ACC112 (cell line): ENCODE measurements around the gene FXYD2.

Experiments
- H2AFZ ChIP-seq: fragments of 200-600 bp; sonication (generic); one replicate; pipeline ENCODE4 v1.6.0; 2017; ENCODE audit warnings: antibody characterized with exemption, low read length; ENCODE audit not compliant: unreplicated experiment
- H3K27ac ChIP-seq: fragments of 200-600 bp; sonication (generic); 2 replicates; pipeline ENCODE4 v1.5.1; 2014; ENCODE audit warnings: low read depth, mild to moderate bottlenecking, antibody characterized with exemption, low read length, moderate library complexity
- H3K27me3 ChIP-seq: fragments of 200-600 bp; sonication (generic); 2 replicates; pipeline ENCODE4 v1.6.1; 2014; ENCODE audit warnings: mild to moderate bottlenecking, antibody characterized with exemption, low read length, moderate library complexity, mixed read lengths; ENCODE audit not compliant: insufficient read depth
- H3K36me3 ChIP-seq: fragments of 200-600 bp; sonication (generic); 2 replicates; pipeline ENCODE4 v1.6.1; 2016; ENCODE audit warnings: mild to moderate bottlenecking, antibody characterized with exemption, low read length, moderate library complexity, mixed read lengths; ENCODE audit not compliant: insufficient read depth
- H3K4me1 ChIP-seq: fragments of 200-600 bp; sonication (generic); one replicate; pipeline ENCODE4 v1.6.1; 2016; ENCODE audit warnings: low read length, mixed read lengths; ENCODE audit not compliant: insufficient read depth, unreplicated experiment, control insufficient read depth
- H3K4me3 ChIP-seq: fragments of 200-600 bp; sonication (generic); 2 replicates; pipeline ENCODE4 v1.5.1; 2014; ENCODE audit warnings: mild to moderate bottlenecking, low read depth, low read length
- H3K79me2 ChIP-seq: fragments of 200-600 bp; sonication (generic); one replicate; pipeline ENCODE4 v1.6.0; 2016; ENCODE audit warnings: low read length; ENCODE audit not compliant: control insufficient read depth, unreplicated experiment, insufficient read depth

Gene FXYD2

GRCh38 chr11:117795638-117796455 is 28.7 kb downstream of the FXYD2 start:
- H2AFZ ChIP-seq: no peak overlapping the region
- H3K27me3 ChIP-seq: peaks cover 99% of the 10 kb centered on the region
- H3K27ac ChIP-seq: no peak overlapping the region
- H3K4me1 ChIP-seq: no peaks in the 10 kb centered on the region
- no peak overlapping the region for H3K4me3 ChIP-seq
- H3K36me3 ChIP-seq: no peaks in the 10 kb centered on the region
- H3K79me2 ChIP-seq: no peaks in the 10 kb centered on the region

GRCh38 chr11:117794772-117795629 is 29.5 kb downstream of the FXYD2 start:
- no peaks in the 10 kb centered on the region for H3K79me2 ChIP-seq
- no peak overlapping the region for H3K27ac ChIP-seq
- H3K4me3 ChIP-seq: no peak overlapping the region
- H3K27me3 ChIP-seq: peaks cover 99% of the 10 kb centered on the region
- H2AFZ ChIP-seq: no peak overlapping the region
- H3K36me3 ChIP-seq: no peaks in the 10 kb centered on the region
- no peaks in the 10 kb centered on the region for H3K4me1 ChIP-seq

- peaks cover 98% of the 10 kb centered on the region for H3K27me3 ChIP-seq
- H3K79me2 ChIP-seq: no peaks in the 10 kb centered on the region
- no peak overlapping the region for H3K4me3 ChIP-seq
- no peaks in the 10 kb centered on the region for H3K36me3 ChIP-seq
- H3K27ac ChIP-seq: no peak overlapping the region
- H2AFZ ChIP-seq: no peak overlapping the region
- H3K4me1 ChIP-seq: no peaks in the 10 kb centered on the region
Observed at GRCh38 chr11:117794135-117794534, 30.4 kb downstream of the FXYD2 start.

GRCh38 chr11:117793583-117793982 is 31.0 kb downstream of the FXYD2 start:
- Histone ChIP-seq H3K79me2 (no peaks in the 10 kb centered on the region), H3K27ac (no peak overlapping the region), H3K27me3 (peaks cover 98% of the 10 kb centered on the region), H3K4me3 (no peak overlapping the region), H2AFZ (no peak overlapping the region), H3K36me3 (no peaks in the 10 kb centered on the region), H3K4me1 (no peaks in the 10 kb centered on the region)

- Histone ChIP-seq H2AFZ (no peak overlapping the region), H3K4me3 (no peak overlapping the region), H3K36me3 (no peaks in the 10 kb centered on the region), H3K79me2 (no peaks in the 10 kb centered on the region), H3K27me3 (peaks cover 95% of the 10 kb centered on the region), H3K27ac (no peak overlapping the region), H3K4me1 (no peaks in the 10 kb centered on the region)
Observed at GRCh38 chr11:117792992-117793391, 31.6 kb downstream of the FXYD2 start.

GRCh38 chr11:117792241-117792640 is 32.3 kb downstream of the FXYD2 start:
- Histone ChIP-seq H3K4me3 (no peak overlapping the region), H3K79me2 (no peaks in the 10 kb centered on the region), H3K36me3 (no peaks in the 10 kb centered on the region), H3K27ac (no peak overlapping the region), H3K4me1 (no peaks in the 10 kb centered on the region), H2AFZ (no peak overlapping the region), H3K27me3 (peaks cover 95% of the 10 kb centered on the region)

GRCh38 chr11:117790279-117790678 is 34.3 kb downstream of the FXYD2 start:
- Histone ChIP-seq H3K4me1 (no peaks in the 10 kb centered on the region), H3K27me3 (peaks cover 91% of the 10 kb centered on the region)

GRCh38 chr11:117789241-117789640 is 35.3 kb downstream of the FXYD2 start:
- Histone ChIP-seq H3K79me2 (no peaks in the 10 kb centered on the region), H3K36me3 (no peaks in the 10 kb centered on the region), H3K27me3 (peaks cover 91% of the 10 kb centered on the region), H2AFZ (no peak overlapping the region), H3K4me3 (no peak overlapping the region), H3K27ac (no peak overlapping the region), H3K4me1 (no peaks in the 10 kb centered on the region)

More at GRCh38 chr11:117790279-117790678, 34.3 kb downstream of the FXYD2 start:
- no peaks in the 10 kb centered on the region for H3K36me3 ChIP-seq
- H3K4me3 ChIP-seq: no peak overlapping the region
- H3K27ac ChIP-seq: no peak overlapping the region
- no peak overlapping the region for H2AFZ ChIP-seq
- no peaks in the 10 kb centered on the region for H3K79me2 ChIP-seq

- no peak overlapping the region for H3K4me3 ChIP-seq
- H3K27ac ChIP-seq: no peak overlapping the region
- H3K79me2 ChIP-seq: no peaks in the 10 kb centered on the region
- H3K27me3 ChIP-seq: peaks cover 90% of the 10 kb centered on the region
- no peak overlapping the region for H2AFZ ChIP-seq
- no peaks in the 10 kb centered on the region for H3K4me1 ChIP-seq
- no peaks in the 10 kb centered on the region for H3K36me3 ChIP-seq
Observed at GRCh38 chr11:117786135-117786870, 38.2 kb downstream of the FXYD2 start.

GRCh38 chr11:117782101-117782500 is 42.4 kb downstream of the FXYD2 start:
- H3K4me1 ChIP-seq: no peaks in the 10 kb centered on the region
- H3K36me3 ChIP-seq: no peaks in the 10 kb centered on the region
- H3K27ac ChIP-seq: no peak overlapping the region
- no peaks in the 10 kb centered on the region for H3K79me2 ChIP-seq
- no peak overlapping the region for H3K4me3 ChIP-seq
- H3K27me3 ChIP-seq: peaks cover 80% of the 10 kb centered on the region
- H2AFZ ChIP-seq: no peak overlapping the region
